ENCODE data around the gene CPLANE1.
"Not testable (repeated sequence)": the region's sequence is repeated elsewhere in the genome, so short reads cannot be mapped to it uniquely, and the experiment has no call there.

Gene CPLANE1

GRCh38 chr5:37248970-37249814 is at the start of gene CPLANE1:
CPLANE1 (minus strand) TSS chr5:37249376; CDS start chr5:37247698, 1,678 bp downstream.
- peak; percentile 52 to 55 for DNase-seq

DNA sequence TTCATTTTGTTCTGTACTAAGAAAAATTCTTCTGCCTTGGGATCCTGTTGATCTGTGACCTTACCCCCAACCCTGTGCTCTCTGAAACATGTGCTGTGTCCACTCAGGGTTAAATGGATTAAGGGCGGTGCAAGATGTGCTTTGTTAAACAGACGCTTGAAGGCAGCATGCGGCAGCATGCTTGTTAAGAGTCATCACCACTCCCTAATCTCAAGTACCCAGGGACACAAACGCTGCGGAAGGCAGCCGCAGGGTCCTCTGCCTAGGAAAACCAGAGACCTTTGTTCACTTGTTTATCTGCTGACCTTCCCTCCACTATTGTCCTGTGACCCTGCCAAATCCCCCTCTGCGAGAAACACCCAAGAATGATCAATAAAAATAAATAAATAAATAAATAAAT is 47.1 kb upstream of the CPLANE1 start:
- DNase-seq, result not testable (repeated sequence)

GRCh38 chr5:37283214-37283820 is 34.1 kb upstream of the CPLANE1 start:
- no peak for DNase-seq

GRCh38 chr5:37275511-37275910 is 26.3 kb upstream of the CPLANE1 start:
- DNase-seq, result no peak

DNA sequence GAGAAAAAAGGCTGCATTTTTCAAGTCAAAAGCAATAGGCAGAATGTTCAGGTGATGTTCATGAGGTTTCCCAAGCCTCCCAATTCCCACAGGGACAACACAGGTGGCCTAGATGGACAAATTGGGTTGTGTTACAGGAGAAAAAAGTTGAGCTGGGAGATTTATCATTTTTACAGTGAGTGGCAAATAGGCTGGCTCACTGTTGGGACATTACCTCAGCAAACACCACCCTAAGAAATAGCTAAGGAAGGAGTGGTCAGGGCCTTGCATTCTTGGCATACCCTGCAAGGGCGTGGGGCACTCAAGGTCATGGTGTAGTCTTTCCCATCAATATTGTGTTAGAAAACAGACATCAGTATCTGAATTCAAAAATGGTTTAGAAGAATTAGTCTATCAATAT is 23.3 kb upstream of the CPLANE1 start:
- DNase-seq, result no peak

DNA sequence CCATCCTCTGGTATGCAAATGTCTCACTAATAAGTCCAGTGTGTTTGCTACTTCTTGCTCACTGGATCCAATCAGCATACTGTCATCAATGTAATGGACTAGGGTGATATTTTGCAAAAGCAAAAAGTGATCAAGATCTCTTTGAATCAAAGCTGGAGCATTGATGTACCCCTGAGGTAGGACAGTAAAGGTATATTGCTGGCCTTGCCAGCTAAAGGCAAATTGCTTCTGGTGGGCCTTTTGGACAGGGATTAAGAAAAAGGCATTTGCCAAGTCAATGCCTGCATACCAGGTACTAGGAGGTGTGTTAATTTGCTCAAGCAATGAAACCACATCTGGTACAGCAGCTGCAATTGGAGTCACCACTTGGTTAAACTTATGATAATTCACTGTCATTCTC is 18.9 kb upstream of the CPLANE1 start:
- DNase-seq, result not testable (repeated sequence)

DNA sequence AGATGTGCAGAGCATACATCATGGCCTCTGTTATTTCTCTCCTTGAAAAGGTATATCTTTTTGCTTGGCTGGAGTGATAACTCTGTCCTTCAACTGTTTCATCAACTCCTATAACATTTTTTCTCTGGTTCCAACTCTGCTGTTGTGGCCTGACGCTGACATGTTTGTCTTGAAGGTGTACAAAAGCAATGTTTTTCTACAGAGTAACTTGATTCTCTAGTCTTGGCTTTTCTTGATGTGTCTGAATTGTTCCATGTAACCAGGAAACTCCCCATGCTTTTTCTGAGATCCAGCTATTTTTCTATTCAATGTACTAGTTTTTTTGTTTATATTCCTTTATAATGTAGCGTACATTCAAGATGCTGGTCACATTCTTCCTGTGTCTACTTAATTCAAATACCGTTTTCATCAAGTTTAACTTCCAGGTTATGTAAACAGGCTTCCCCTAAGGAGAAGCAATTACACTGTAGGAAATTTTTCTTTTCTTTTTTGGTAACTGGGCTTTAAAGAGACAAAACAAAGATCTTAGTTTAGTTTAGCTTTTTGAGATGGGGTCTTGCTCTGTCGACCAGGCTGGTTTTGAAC is 6.7 kb upstream of the CPLANE1 start:
- DNase-seq, result no peak

- no peak for DNase-seq
Observed at GRCh38 chr5:37254581-37254980, 5.4 kb upstream of the CPLANE1 start.

- DNase-seq, result no peak
Observed at GRCh38 chr5:37251665-37252064, 2.5 kb upstream of the CPLANE1 start.

- no peak for DNase-seq
Observed at GRCh38 chr5:37249815-37250164, 614 bp upstream of the CPLANE1 start.

DNA sequence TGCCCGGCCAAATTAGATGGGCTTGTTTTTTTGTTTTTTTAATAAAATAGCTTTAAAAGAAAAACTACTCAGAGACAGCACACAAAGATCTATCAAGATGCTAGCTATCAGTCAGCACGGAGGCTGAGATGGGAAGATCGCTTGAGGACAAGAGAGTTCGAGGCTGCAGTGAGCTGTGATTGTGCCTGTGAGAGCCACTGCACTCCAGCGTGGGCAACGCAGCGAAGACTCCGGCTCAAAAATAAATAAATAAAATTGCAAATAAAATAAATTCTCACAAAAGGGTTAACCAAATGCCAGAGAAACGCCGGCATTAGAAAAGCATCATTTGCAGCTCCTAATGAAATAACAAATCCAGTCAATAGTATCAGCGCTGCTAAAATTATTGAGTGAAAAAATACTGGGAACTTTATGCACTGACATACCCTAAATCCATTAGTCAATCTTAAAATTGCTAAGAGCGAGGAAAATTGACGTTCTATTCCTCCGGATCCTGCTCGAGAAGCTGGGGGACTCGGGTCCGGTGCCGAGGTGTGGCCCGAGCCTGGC is 681 bp downstream of the CPLANE1 start:
- DNase-seq, result no peak

GRCh38 chr5:37247496-37247895 is 1.7 kb downstream of the CPLANE1 start:
- DNase-seq, result no peak

DNA sequence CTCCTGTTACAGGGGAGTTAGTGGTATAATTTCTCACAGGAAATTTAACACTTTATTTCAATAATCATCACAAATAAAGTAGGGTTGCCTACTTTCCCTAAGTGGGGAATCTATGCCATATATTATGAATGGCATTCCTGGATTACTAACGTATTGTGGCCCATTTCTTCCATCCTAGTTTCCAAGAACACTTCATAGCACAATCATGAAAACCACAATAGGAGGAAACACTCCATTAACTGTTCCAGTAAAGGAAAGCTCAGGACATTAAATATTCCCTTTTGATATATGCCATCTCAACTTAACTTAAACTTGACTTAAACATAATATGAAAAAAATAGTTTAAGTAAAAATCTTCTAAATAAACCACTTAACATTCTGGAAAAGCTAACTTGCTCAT is 2.1 kb downstream of the CPLANE1 start:
- no peak for DNase-seq

- DNase-seq, result no peak
Observed at GRCh38 chr5:37234288-37234687, 14.9 kb downstream of the CPLANE1 start.

DNA sequence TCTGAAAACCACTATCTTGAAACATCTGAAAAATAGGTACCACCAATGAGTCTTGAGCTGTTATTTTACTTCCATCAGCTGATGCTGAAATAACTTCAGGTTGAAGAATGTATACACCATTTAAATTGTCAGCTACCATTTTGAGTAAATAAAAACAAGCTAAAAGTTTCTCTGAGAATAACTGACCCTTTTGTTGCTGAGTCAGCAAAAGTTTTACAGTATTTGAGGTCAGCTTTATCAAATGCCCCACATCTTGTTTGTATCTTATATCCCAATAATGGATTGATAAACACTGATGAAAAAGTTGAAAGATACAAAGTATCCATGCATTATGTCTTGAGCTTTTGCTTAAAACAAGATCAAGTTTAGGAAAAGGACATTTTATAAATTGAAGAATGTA is 22.8 kb downstream of the CPLANE1 start:
- no peak for DNase-seq

DNA sequence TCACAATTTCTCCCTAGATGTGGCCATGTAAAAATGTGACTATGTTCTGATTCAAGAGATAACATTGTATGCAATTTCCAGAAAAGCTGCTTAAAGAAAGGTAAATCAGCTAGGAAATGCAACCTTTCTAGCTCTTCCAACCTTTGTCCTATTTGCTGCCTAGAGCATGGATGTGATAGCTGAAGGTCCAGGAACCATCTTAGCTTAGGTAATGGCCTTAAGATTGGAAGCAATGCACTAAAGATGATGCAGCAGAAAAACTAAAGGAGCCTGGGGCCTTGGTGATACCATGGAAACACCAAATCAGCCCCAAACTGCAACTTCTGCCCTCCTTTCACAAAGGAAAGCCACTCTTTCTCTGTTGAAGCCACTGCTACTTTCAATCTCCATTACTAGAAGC is 27.0 kb downstream of the CPLANE1 start:
- no peak for DNase-seq

- not testable (repeated sequence) for DNase-seq
Observed at GRCh38 chr5:37220426-37220825, 28.8 kb downstream of the CPLANE1 start.

- DNase-seq, result not testable (repeated sequence)
Observed at GRCh38 chr5:37219384-37219783, 29.8 kb downstream of the CPLANE1 start.

- no peak for DNase-seq
Observed at GRCh38 chr5:37217976-37218375, 31.2 kb downstream of the CPLANE1 start.

DNA sequence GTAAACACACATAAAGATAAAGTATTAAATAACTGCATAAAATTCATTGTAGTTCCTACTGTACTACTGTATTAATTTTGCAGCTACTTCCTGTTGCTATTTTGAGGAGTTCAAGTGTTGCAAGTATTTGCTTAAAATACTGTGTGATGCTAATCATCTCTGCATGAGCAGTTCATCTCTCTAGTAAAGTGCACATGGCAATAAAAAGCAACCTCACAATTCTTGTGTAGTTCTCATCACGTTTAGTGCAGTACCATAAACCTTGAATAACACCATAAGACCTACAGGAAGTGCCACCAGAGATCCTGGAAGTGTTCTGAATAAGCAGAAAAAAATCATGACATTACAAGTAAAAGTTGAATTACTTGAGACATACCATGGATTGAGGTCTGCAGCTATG is 34.6 kb downstream of the CPLANE1 start:
- no peak for DNase-seq

DNA sequence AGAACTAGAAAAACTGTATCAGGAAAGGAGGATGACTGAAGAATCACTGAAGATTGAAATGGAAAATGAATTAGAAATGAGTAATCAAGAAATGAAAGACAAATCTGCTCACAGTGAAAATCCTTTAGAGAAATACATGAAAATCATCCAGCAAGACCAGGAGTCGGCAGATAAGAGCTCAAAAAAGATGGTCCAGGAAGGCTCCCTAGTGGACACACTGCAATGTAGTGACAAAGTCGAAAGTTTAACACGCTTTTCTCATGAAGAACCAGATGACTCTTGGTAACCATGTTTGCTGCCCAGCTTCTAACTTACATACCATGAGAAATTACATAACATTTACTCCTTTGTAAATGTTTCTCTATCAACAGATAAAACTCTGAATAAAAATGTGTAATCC is 37.1 kb downstream of the CPLANE1 start:
- no peak for DNase-seq

- DNase-seq, result no peak
Observed at GRCh38 chr5:37211661-37212060, 37.5 kb downstream of the CPLANE1 start.

- peak in 1 of 2 donors; percentile 2 for DNase-seq
Observed at GRCh38 chr5:37208883-37209797, 40.0 kb downstream of the CPLANE1 start.
